ENCODE results near the gene HOXC12. TPM values are rescaled to one million over a fixed set of nuclear protein-coding genes. Genes with fewer than 3 reads are reported as not detected.
A peak's percentile ranks its signal among the peaks of the same experiment; 100 is the strongest.

HOXC12 gene
- total RNA-seq, 1 experiment from 2014 or later: 5.1 TPM

DNA sequence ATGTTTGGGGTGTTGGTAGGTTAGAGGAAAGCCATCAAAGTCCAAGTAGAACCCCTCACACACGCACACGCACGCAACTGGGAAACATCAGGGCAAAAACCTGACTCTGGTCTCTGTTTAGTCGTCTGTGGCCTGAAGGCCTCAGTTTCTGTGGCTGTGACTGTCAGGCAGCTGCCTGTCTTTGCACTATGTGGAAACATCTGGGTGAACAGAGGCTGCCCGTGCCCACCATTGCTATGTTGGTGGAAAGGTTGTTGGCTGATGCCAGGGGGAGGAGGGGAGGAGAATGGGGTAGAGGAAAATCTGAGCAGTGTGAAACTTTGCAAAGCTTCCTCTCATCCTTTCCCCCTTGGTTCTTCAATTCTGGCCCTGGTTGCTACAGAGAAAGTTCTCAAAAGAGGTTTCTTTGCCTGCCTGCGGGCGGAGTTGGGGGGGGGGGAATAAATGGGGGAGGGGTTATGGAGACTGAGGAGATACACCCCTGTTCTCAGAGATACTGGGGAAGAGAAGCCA lies 37.7 kb downstream of the HOXC12 start:
- POLR2A ChIA-PET: interaction anchor here (0.6 to 1.2 kb wide), 2 partner anchors 54 to 235 kb away, joined by 4 to 7 read pairs; partner anchors contain the start of gene HOXC13
- CTCF ChIA-PET: interaction anchor here (0.5 to 1.2 kb wide), 4 partner anchors 12 to 247 kb away, joined by 3 to 9 read pairs (median 4); no protein-coding TSS in a partner anchor

DNA sequence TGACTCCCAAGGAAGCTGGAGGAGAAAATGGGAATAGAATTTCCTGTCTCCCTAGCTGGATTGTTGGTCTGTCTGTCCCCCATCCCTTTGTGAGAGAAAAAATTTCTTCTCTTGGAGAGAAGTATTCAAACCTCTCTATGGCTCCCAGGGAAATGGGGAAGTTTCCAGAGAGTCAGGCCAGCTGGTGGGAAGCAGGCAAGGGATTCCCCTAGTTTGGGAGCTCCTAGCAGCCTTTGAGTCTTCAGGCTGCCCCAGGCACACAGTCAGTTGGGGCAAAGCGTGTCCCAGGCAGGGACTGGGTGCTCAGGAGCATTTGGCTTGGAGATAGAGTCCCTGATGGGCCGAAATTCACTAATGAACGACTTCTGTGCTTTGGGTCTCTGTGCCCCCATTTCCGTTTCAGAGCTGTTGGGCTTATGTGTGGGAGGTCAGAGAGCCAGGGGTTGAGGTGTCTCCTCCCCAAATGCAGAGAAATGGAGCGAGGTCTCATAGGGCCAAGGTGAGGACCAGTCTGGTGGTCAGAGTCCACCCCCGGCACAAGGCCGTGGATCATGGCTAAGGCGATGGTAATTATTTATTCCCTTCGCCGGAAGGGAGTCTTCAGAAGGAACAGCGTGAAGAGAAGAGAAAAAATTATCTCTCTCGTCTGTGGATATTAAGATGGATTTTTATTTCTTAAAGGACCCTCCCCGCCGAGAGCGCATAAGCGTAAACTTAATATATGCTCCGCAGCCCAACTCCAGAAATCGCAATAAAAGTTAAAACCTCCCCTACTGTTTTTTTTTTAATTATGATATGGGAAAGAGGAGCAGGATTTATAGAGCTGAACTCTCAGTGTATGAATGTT lies 38.7 kb downstream of the HOXC12 start:
- Histone ChIP-seq H3K4me3 (ENCODE audit: low read depth in 2 of 2, low read length in 2 of 2) (peak overlapping the region; percentile 66 to 67), H3K36me3 (ENCODE audit: control insufficient read depth, insufficient read depth, low read length) (no peaks in the 10 kb centered on the region; the same call in 1 of the 2 replicates), H3K9me3 (ENCODE audit: control insufficient read depth, insufficient read depth, low read depth, low read length) (no peaks in the 10 kb centered on the region), H3K27me3 (ENCODE audit: control insufficient read depth, insufficient read depth, low read length) (no peaks in the 10 kb centered on the region), H3K4me1 (ENCODE audit: control insufficient read depth, insufficient read depth, low read length) (peaks cover 18% of the 10 kb centered on the region), H3K27ac (ENCODE audit: low read length) (peak overlapping the region; percentile 99)
- TF ChIP-seq TCF7L2 (IDR thresholded peaks at IDR 0.05; ENCODE audit: low read depth, low read length) (no peak), SIN3A (IDR thresholded peaks at IDR 0.05; ENCODE audit: borderline replicate concordance, insufficient read depth, low read depth, low read length) (no peak), POLR2AphosphoS5 (IDR thresholded peaks at IDR 0.05; ENCODE audit: low read depth, low read length) (no peak; the same call in 1 of the 2 replicates)
- TF ChIP-seq, protein P1, sequence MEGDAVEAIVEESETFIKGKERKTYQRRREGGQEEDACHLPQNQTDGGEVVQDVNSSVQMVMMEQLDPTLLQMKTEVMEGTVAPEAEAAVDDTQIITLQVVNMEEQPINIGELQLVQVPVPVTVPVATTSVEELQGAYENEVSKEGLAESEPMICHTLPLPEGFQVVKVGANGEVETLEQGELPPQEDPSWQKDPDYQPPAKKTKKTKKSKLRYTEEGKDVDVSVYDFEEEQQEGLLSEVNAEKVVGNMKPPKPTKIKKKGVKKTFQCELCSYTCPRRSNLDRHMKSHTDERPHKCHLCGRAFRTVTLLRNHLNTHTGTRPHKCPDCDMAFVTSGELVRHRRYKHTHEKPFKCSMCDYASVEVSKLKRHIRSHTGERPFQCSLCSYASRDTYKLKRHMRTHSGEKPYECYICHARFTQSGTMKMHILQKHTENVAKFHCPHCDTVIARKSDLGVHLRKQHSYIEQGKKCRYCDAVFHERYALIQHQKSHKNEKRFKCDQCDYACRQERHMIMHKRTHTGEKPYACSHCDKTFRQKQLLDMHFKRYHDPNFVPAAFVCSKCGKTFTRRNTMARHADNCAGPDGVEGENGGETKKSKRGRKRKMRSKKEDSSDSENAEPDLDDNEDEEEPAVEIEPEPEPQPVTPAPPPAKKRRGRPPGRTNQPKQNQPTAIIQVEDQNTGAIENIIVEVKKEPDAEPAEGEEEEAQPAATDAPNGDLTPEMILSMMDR (IDR thresholded peaks at IDR 0.05): no peak
- ChIA-PET CTCF (interaction anchor here (1.2 kb wide), 1 partner anchor 11 kb away, joined by 3 read pairs; no protein-coding TSS in a partner anchor), POLR2A (interaction anchor here (0.6 kb wide), 2 partner anchors 11 to 55 kb away, joined by 4 to 5 read pairs; partner anchors contain the start of gene HOXC13)
- no peak for ATAC-seq
- in situ Hi-C loops (cut with HindIII; ENCODE audit: low pct_unique_long_range_greater_than_20kb, low sequenced_read_pairs): no loop called here
- no peak for DNase-seq (ENCODE audit: low read depth, low spot score)
- intact Hi-C loops (cut with micrococcal nuclease; ENCODE audit: unreplicated experiment): loop anchor here (10.0 kb wide), 1 partner anchor 609 kb away; the partner anchor contains the start of gene SP1
- BruUV-seq (replicated peaks): no TSS peak

More for the DNA sequence above, 37.7 kb downstream of the HOXC12 start:
- in situ Hi-C loops (cut with HindIII; ENCODE audit: low pct_unique_long_range_greater_than_20kb, low sequenced_read_pairs): no loop called here
- intact Hi-C loops (cut with micrococcal nuclease; ENCODE audit: unreplicated experiment): loop anchor here (10.0 kb wide), 1 partner anchor 608 kb away; the partner anchor contains the start of gene SP1
- Histone ChIP-seq H3K4me1 (ENCODE audit: control insufficient read depth, insufficient read depth, low read length) (peaks cover 19% of the 10 kb centered on the region), H3K4me3 (ENCODE audit: low read depth in 2 of 2, low read length in 2 of 2) (peak overlapping the region; percentile 66 to 67), H3K27me3 (ENCODE audit: control insufficient read depth, insufficient read depth, low read length) (no peaks in the 10 kb centered on the region), H3K27ac (ENCODE audit: low read length) (peak overlapping the region; percentile 99), H3K36me3 (ENCODE audit: control insufficient read depth, insufficient read depth, low read length) (no peaks in the 10 kb centered on the region; the same call in 1 of the 2 replicates), H3K9me3 (ENCODE audit: control insufficient read depth, insufficient read depth, low read depth, low read length) (no peaks in the 10 kb centered on the region)
- DNase-seq (ENCODE audit: low read depth, low spot score): no peak
- TF ChIP-seq TCF7L2 (IDR thresholded peaks at IDR 0.05; ENCODE audit: low read depth, low read length) (no peak), SIN3A (IDR thresholded peaks at IDR 0.05; ENCODE audit: borderline replicate concordance, insufficient read depth, low read depth, low read length) (no peak), POLR2AphosphoS5 (IDR thresholded peaks at IDR 0.05; ENCODE audit: low read depth, low read length) (no peak; the same call in 1 of the 2 replicates)
- TF ChIP-seq, protein P2, sequence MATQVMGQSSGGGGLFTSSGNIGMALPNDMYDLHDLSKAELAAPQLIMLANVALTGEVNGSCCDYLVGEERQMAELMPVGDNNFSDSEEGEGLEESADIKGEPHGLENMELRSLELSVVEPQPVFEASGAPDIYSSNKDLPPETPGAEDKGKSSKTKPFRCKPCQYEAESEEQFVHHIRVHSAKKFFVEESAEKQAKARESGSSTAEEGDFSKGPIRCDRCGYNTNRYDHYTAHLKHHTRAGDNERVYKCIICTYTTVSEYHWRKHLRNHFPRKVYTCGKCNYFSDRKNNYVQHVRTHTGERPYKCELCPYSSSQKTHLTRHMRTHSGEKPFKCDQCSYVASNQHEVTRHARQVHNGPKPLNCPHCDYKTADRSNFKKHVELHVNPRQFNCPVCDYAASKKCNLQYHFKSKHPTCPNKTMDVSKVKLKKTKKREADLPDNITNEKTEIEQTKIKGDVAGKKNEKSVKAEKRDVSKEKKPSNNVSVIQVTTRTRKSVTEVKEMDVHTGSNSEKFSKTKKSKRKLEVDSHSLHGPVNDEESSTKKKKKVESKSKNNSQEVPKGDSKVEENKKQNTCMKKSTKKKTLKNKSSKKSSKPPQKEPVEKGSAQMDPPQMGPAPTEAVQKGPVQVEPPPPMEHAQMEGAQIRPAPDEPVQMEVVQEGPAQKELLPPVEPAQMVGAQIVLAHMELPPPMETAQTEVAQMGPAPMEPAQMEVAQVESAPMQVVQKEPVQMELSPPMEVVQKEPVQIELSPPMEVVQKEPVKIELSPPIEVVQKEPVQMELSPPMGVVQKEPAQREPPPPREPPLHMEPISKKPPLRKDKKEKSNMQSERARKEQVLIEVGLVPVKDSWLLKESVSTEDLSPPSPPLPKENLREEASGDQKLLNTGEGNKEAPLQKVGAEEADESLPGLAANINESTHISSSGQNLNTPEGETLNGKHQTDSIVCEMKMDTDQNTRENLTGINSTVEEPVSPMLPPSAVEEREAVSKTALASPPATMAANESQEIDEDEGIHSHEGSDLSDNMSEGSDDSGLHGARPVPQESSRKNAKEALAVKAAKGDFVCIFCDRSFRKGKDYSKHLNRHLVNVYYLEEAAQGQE (IDR thresholded peaks at IDR 0.05; ENCODE audit: insufficient read depth in 1 of 2, low read depth in 2 of 2, low read length in 1 of 2): no peak
- TF ChIP-seq, protein P1 (IDR thresholded peaks at IDR 0.05): no peak
- no peak for ATAC-seq
- no TSS peak for BruUV-seq (replicated peaks)

All from Panc1 (cell line).